Spleen (tissue), 11 donors: ENCODE data around the gene BRD4. TPM values are rescaled to one million over a fixed set of nuclear protein-coding genes. Genes with fewer than 3 reads are reported as not detected.

ENCODE experiments used
- DNase-seq: peaks from one replicate; pipeline ENCODE4 v3.0.0-alpha.2; 2020
- H3K27ac ChIP-seq, 8 donors: fragments of 200-600 bp; sonication (generic) in 7 of 8; 1 replicate in 4 of 8; 2 replicates in 4 of 8; pipeline versions ENCODE4 v1.5.0 to v1.8.0; 2016 to 2021; ENCODE audit warnings: inconsistent platforms in 4 of 8, mild to moderate bottlenecking in 4 of 8, moderate library complexity in 1 of 8
- H3K27me3 ChIP-seq, 7 donors: fragments of 200-600 bp; sonication (generic) in 6 of 7; replicated peaks in 1 of 7; 1 replicate in 4 of 7; 2 replicates in 3 of 7; pipeline versions ENCODE4 v1.5.0 to v1.8.0; 2016 to 2021; ENCODE audit warnings: inconsistent platforms in 3 of 7, mild to moderate bottlenecking in 1 of 7
- H3K36me3 ChIP-seq, 6 donors: fragments of 200-600 bp; sonication (generic) in 5 of 6; 1 replicate in 4 of 6; 2 replicates in 2 of 6; pipeline versions ENCODE4 v1.5.0 to v1.8.0; 2016 to 2021; ENCODE audit warnings: inconsistent platforms in 2 of 6
- H3K4me1 ChIP-seq, 6 donors: fragments of 200-600 bp; sonication (generic) in 5 of 6; 1 replicate in 3 of 6; 2 replicates in 3 of 6; pipeline versions ENCODE4 v1.5.0 to v1.8.0; 2016 to 2021; ENCODE audit warnings: inconsistent platforms in 3 of 6
- H3K4me3 ChIP-seq, 8 donors: fragments of 200-600 bp; sonication (generic) in 7 of 8; 1 replicate in 4 of 8; 2 replicates in 4 of 8; pipeline versions ENCODE4 v1.5.0 to v1.8.0; 2016 to 2021; ENCODE audit warnings: inconsistent platforms in 4 of 8, mild to moderate bottlenecking in 4 of 8, moderate library complexity in 2 of 8
- H3K9me3 ChIP-seq, 8 donors: fragments of 200-600 bp; sonication (generic) in 7 of 8; 1 replicate in 4 of 8; 2 replicates in 4 of 8; pipeline versions ENCODE4 v1.5.0 to v1.8.0; 2016 to 2021; ENCODE audit warnings: inconsistent platforms in 4 of 8
- POLR2A ChIP-seq, 3 donors: fragments of 450-650 bp; IDR thresholded peaks; one replicate each; pipeline ENCODE4 v1.5.1; 2017; ENCODE audit warnings: antibody characterized with exemption in 3 of 3, mild to moderate bottlenecking in 1 of 3
- POLR2AphosphoS5 ChIP-seq, 3 donors: sonication (generic); formaldehyde crosslinking; IDR thresholded peaks; one replicate each; pipeline ENCODE4 v1.5.1; 2017; ENCODE audit warnings: antibody characterized with exemption in 3 of 3
- WGBS, 5 donors: extraction: QIAGEN DNeasy Blood & Tissue Kit in 3 of 5; methylation state at CpG; one replicate each; pipeline versions ENCODE4 v1.1.5 to v1.1.7; 2013 to 2018; 5-methylcytosine and 5-hydroxymethylcytosine counted together
- intact Hi-C: fragments of 100-400 bp; cut with DNase I; formaldehyde crosslinking; loops from one replicate; pipeline ENCODE4 v1.15.0; 2023; ENCODE audit warnings: low total_unique reads
- polyA plus RNA-seq, 3 donors: library from polyadenylated mRNA; stranded (reverse); fragments of 200-250 nt; gene quantifications; one replicate each; pipeline ENCODE4 v1.2.1, GENCODE V29; 2013
- total RNA-seq, 7 donors: library from RNA; depleted of rRNA in 3 of 7; stranded (reverse); fragments of >200 nt in 3 of 7; fragmentation: NEBNext Ultra II Directional in 4 of 7; extraction: Animal tissue kit (Norgen Biotek cat#: 25700) in 4 of 7; gene quantifications; one replicate each; pipeline versions ENCODE4 v1.1.0 to v1.2.1, GENCODE V29; 2016 to 2021
- TF ChIP-seq, protein P1 (sequence below), 11 experiments: fragments of 200-600 bp in 7 of 11; fragments of 450-650 bp in 4 of 11; sonication (generic) in 4 of 11; IDR thresholded peaks in 8 of 11; conservative IDR thresholded peaks in 3 of 11; 1 replicate in 7 of 11; 2 replicates in 4 of 11; pipeline versions ENCODE4 v1.4.0 to v1.8.0; 2016 to 2021; ENCODE audit warnings: antibody characterized with exemption in 11 of 11, inconsistent platforms in 4 of 11, mild to moderate bottlenecking in 1 of 11
- donor health status: healthy with polysubstance abuse.
- donor health status: DM: no; HTN: no; CAD: no; lungs with moderate emphysema.
- donor health status: DM: no; HTN: no; CAD: no.
- donor health status: Bipolar disorder and iron deficiency.
- donor health status: healthy.
- donor health status: DM: no; HTN: no; CAD: no.
- donor health status: DM: yes; HTN: yes; CAD: no.

Gene BRD4
- total and polyA plus RNA-seq, 10 donors = 10.3 to 146 (median 68.0) TPM

DNA sequence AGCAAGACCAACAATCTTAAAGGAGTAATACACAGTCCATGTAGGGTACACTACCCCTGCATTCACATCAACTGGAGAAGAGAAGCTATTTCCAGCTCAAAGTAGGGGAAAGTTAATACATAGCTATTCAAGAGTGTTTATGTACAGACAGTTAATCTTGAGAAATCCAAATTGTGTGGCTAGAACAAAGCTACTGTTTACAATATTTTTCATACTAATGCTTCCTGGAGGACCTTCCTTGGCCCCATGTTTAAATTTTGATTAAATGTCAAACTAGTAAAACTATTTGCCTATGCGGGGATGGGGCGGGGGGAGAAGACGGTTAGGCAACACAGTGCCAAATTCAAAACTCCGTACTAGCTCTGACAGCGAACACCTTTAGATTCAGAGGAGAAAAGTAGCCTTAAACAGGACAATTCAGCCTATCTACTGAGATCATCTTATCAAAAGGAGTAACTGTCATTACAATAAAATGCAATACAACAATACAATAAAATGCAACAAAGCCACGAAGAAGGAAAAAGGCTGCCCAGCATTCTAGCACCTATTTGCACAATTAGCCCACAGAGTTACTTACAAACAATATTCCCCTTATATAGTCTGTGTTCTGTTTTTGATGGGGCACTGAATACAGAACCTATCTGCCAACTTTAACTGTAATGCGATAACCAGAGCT is 29.1 kb downstream of the BRD4 start:
- WGBS, 5 donors = 71 to 77% (median 72%) methylated on average over 7 of the region's 7 CpGs
- H3K9me3 ChIP-seq = no peaks in the 10 kb centered on the region
- DNase-seq = no peak
- no peak overlapping the region for H3K4me3 ChIP-seq
- TF ChIP-seq POLR2A (IDR thresholded peaks at IDR 0.05) (no peak), POLR2AphosphoS5 (IDR thresholded peaks at IDR 0.05) (no peak)
- TF ChIP-seq, protein P1, sequence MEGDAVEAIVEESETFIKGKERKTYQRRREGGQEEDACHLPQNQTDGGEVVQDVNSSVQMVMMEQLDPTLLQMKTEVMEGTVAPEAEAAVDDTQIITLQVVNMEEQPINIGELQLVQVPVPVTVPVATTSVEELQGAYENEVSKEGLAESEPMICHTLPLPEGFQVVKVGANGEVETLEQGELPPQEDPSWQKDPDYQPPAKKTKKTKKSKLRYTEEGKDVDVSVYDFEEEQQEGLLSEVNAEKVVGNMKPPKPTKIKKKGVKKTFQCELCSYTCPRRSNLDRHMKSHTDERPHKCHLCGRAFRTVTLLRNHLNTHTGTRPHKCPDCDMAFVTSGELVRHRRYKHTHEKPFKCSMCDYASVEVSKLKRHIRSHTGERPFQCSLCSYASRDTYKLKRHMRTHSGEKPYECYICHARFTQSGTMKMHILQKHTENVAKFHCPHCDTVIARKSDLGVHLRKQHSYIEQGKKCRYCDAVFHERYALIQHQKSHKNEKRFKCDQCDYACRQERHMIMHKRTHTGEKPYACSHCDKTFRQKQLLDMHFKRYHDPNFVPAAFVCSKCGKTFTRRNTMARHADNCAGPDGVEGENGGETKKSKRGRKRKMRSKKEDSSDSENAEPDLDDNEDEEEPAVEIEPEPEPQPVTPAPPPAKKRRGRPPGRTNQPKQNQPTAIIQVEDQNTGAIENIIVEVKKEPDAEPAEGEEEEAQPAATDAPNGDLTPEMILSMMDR (IDR thresholded peaks at IDR 0.05 in 8 of 11, conservative IDR thresholded peaks at IDR 0.05 in 3 of 11) = no peak
- H3K27me3 ChIP-seq = no peaks in the 10 kb centered on the region
- H3K27ac ChIP-seq = peak overlapping the region in 4 of 8 donors; percentile 0 to 52 (median 15)
- no peaks in the 10 kb centered on the region for H3K36me3 ChIP-seq
- intact Hi-C loops = no loop called here
- peaks cover 82 to 100% (median 96%) of the 10 kb centered on the region in 6 donors for H3K4me1 ChIP-seq

DNA sequence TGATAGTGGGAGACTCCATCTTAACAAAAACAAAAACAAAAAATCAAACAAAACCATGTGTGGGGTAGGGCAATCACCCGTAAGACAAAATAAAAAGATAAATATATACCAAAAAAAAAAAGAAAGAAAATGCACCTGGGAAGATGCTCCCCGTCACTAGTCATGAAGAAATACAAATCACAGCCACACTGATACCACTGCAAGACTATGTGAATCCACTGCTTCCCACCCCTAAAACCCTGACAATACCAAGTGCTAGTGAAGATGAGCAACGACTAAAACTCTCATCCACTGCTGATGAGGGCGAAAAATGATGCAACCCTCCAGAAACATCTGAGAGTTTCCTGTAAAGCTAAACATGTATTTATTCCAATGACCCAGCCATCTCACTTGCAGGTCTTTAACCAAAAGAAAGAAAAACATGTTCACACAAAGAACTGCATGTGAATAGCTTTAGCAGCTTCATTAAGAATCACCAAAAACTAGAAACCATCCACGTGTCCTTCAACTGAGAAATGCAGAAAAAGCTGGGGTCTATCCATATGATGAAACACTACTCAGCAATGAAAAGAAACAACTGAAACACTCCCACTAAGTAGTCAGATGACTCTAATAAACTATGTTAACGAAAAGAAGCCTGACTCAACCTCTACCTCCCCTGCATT is 31.7 kb downstream of the BRD4 start:
- WGBS, 5 donors = 47 to 70% (median 57%) methylated on average over 6 of the region's 6 CpGs
- no peak for DNase-seq
- Histone ChIP-seq H3K27ac (peak overlapping the region in 3 of 8 donors; percentile 46 to 58 (median 46)), H3K36me3 (peaks cover 0 to 10% (median 2%) of the 10 kb centered on the region in 6 donors), H3K27me3 (no peaks in the 10 kb centered on the region), H3K4me1 (peaks cover 87 to 100% (median 100%) of the 10 kb centered on the region in 6 donors), H3K9me3 (no peaks in the 10 kb centered on the region), H3K4me3 (no peak overlapping the region)
- intact Hi-C loops = no loop called here
- TF ChIP-seq, protein P1 (IDR thresholded peaks at IDR 0.05 in 8 of 11, conservative IDR thresholded peaks at IDR 0.05 in 3 of 11) = no peak
- TF ChIP-seq POLR2AphosphoS5 (IDR thresholded peaks at IDR 0.05) = no peak
- no peak for TF ChIP-seq POLR2A (IDR thresholded peaks at IDR 0.05)

- no peak overlapping the region for H3K4me3 ChIP-seq
- intact Hi-C loops = no loop called here
- H3K27ac ChIP-seq = peak overlapping the region in 5 of 8 donors; percentile 27 to 58 (median 46)
- WGBS, 5 donors = 81 to 87% (median 84%) methylated on average over 12 of the region's 12 CpGs
- peak; percentile 11 for DNase-seq
- H3K36me3 ChIP-seq = peaks cover 0 to 17% (median 2%) of the 10 kb centered on the region in 6 donors
- TF ChIP-seq POLR2AphosphoS5 (IDR thresholded peaks at IDR 0.05) (peak in 2 of 3 donors; percentile 17 to 63), POLR2A (IDR thresholded peaks at IDR 0.05) (no peak)
- TF ChIP-seq, protein P1 (IDR thresholded peaks at IDR 0.05 in 8 of 11, conservative IDR thresholded peaks at IDR 0.05 in 3 of 11) = no peak
- no peaks in the 10 kb centered on the region for H3K9me3 ChIP-seq
- no peaks in the 10 kb centered on the region for H3K27me3 ChIP-seq
- H3K4me1 ChIP-seq = peaks cover 87 to 100% (median 100%) of the 10 kb centered on the region in 6 donors
Observed at GRCh38 chr19:15299568-15300409, 32.5 kb downstream of the BRD4 start.
